Activated T-helper 1 cell treated with anti-CD3 and anti-CD28 coated beads, Interleukin-2, amount 50 U/mL, for 16 hours (primary cell): ENCODE results near the gene CC2D2A.

Experiments used
- DNase-seq, 2 donors: peaks; one replicate each; pipeline ENCODE4 v3.0.0-alpha.2; 2020; ENCODE audit warnings: low read depth in 1 of 2, low spot score in 1 of 2

Gene CC2D2A

GRCh38 chr4:15459706-15460105 lies 10.0 kb upstream of the CC2D2A start:
- no peak for DNase-seq

- no peak for DNase-seq
Observed at GRCh38 chr4:15466596-15466995, 3.1 kb upstream of the CC2D2A start.

- DNase-seq: no peak
Observed at GRCh38 chr4:15470128-15470475, 420 bp downstream of the CC2D2A start.

- no peak for DNase-seq
Observed at GRCh38 chr4:15476396-15476795, 6.7 kb downstream of the CC2D2A start.

GRCh38 chr4:15478724-15479088 lies 9.0 kb downstream of the CC2D2A start:
- no peak for DNase-seq

- no peak for DNase-seq
Observed at GRCh38 chr4:15479089-15479912, 9.6 kb downstream of the CC2D2A start.

- DNase-seq: no peak
Observed at GRCh38 chr4:15479913-15480185, 10.2 kb downstream of the CC2D2A start.

- no peak for DNase-seq
Observed at GRCh38 chr4:15481961-15482745, 12.5 kb downstream of the CC2D2A start.

GRCh38 chr4:15482842-15483241 lies 13.2 kb downstream of the CC2D2A start:
- no peak for DNase-seq

- DNase-seq: no peak
Observed at GRCh38 chr4:15488136-15488535, 18.5 kb downstream of the CC2D2A start.

GRCh38 chr4:15488658-15489470 lies 19.2 kb downstream of the CC2D2A start:
- DNase-seq: no peak

- DNase-seq: no peak
Observed at GRCh38 chr4:15489551-15489950, 19.9 kb downstream of the CC2D2A start.

GRCh38 chr4:15493411-15493810 lies 23.7 kb downstream of the CC2D2A start:
- DNase-seq: no peak

- no peak for DNase-seq
Observed at GRCh38 chr4:15495621-15496020, 25.9 kb downstream of the CC2D2A start.

GRCh38 chr4:15498356-15498755 lies 28.7 kb downstream of the CC2D2A start:
- DNase-seq: no peak

GRCh38 chr4:15500701-15501100 lies 31.0 kb downstream of the CC2D2A start:
- no peak for DNase-seq

GRCh38 chr4:15501941-15502340 lies 32.3 kb downstream of the CC2D2A start:
- DNase-seq: no peak

- DNase-seq: no peak
Observed at GRCh38 chr4:15502384-15502783, 32.7 kb downstream of the CC2D2A start.

GRCh38 chr4:15504041-15504440 lies 34.4 kb downstream of the CC2D2A start:
- DNase-seq: no peak

GRCh38 chr4:15506464-15506863 lies 36.8 kb downstream of the CC2D2A start:
- DNase-seq: no peak

GRCh38 chr4:15507679-15508078 lies 38.0 kb downstream of the CC2D2A start:
- no peak for DNase-seq

- no peak for DNase-seq
Observed at GRCh38 chr4:15510961-15511360, 41.3 kb downstream of the CC2D2A start.
